GM19468 (cell line): ENCODE data around the gene TULP1.
"Not testable (repeated sequence)": the region's sequence is repeated elsewhere in the genome, so short reads cannot be mapped to it uniquely, and the experiment has no call there.

Experiments used
- ATAC-seq: cut with Tn5 transposase; IDR thresholded peaks from one replicate; pipeline ENCODE4 v1.9.1; 2021; ENCODE audit warnings: mild to moderate bottlenecking, moderate library complexity, moderate number of reproducible peaks; ENCODE audit not compliant: unreplicated experiment; ENCODE audit errors: extremely low read depth

Gene TULP1

GRCh38 chr6:35522660-35523658 is 10.3 kb upstream of the TULP1 start:
- no peak for ATAC-seq

GRCh38 chr6:35522151-35522550 is 9.5 kb upstream of the TULP1 start:
- ATAC-seq = no peak

- no peak for ATAC-seq
Observed at GRCh38 chr6:35521235-35521634, 8.5 kb upstream of the TULP1 start.

- no peak for ATAC-seq
Observed at GRCh38 chr6:35519313-35520015, 6.8 kb upstream of the TULP1 start.

- no peak for ATAC-seq
Observed at GRCh38 chr6:35518566-35519312, 6.0 kb upstream of the TULP1 start.

GRCh38 chr6:35517978-35518377 is 5.3 kb upstream of the TULP1 start:
- not testable (repeated sequence) for ATAC-seq

- no peak for ATAC-seq
Observed at GRCh38 chr6:35516712-35517111, 4.0 kb upstream of the TULP1 start.

GRCh38 chr6:35515939-35516338 is 3.2 kb upstream of the TULP1 start:
- ATAC-seq = not testable (repeated sequence)

- no peak for ATAC-seq
Observed at GRCh38 chr6:35514587-35514986, 1.9 kb upstream of the TULP1 start.

- no peak for ATAC-seq
Observed at GRCh38 chr6:35512006-35512405, 690 bp downstream of the TULP1 start.

- no peak for ATAC-seq
Observed at GRCh38 chr6:35511562-35511941, 1.1 kb downstream of the TULP1 start.

GRCh38 chr6:35510916-35511561 is 1.7 kb downstream of the TULP1 start:
- no peak for ATAC-seq

GRCh38 chr6:35508542-35508941 is 4.2 kb downstream of the TULP1 start:
- ATAC-seq = no peak

GRCh38 chr6:35508027-35508426 is 4.7 kb downstream of the TULP1 start:
- no peak for ATAC-seq

GRCh38 chr6:35507221-35507620 is 5.5 kb downstream of the TULP1 start:
- no peak for ATAC-seq

GRCh38 chr6:35506536-35506935 is 6.2 kb downstream of the TULP1 start:
- no peak for ATAC-seq

- no peak for ATAC-seq
Observed at GRCh38 chr6:35505999-35506412, 6.7 kb downstream of the TULP1 start.

- ATAC-seq = no peak
Observed at GRCh38 chr6:35503534-35503933, 9.2 kb downstream of the TULP1 start.

- no peak for ATAC-seq
Observed at GRCh38 chr6:35501784-35502183, 10.9 kb downstream of the TULP1 start.

GRCh38 chr6:35500782-35501181 is 11.9 kb downstream of the TULP1 start:
- no peak for ATAC-seq
